ENCODE data around the gene RAB1A.

DNA sequence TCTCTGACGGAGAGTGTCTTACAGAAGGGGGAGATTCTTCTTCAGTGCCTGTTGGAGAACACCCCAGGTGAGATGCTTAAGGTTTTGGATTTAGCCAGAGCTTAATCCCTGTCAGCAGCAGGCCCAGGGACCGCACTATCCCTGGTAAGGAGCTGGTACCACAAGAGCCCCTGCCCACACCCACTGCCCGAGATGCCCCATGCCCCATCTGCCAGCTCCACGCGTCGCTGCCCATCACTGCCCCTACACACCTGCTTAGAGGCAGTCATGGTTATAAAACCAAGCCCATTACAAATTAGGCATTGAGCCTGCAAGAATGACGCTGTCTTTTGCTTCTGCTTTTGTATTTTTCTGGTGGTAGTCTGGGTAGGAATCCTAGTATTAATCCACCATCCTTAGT lies 52.0 kb downstream of the RAB1A start:
- TF ChIP-seq, protein P1, sequence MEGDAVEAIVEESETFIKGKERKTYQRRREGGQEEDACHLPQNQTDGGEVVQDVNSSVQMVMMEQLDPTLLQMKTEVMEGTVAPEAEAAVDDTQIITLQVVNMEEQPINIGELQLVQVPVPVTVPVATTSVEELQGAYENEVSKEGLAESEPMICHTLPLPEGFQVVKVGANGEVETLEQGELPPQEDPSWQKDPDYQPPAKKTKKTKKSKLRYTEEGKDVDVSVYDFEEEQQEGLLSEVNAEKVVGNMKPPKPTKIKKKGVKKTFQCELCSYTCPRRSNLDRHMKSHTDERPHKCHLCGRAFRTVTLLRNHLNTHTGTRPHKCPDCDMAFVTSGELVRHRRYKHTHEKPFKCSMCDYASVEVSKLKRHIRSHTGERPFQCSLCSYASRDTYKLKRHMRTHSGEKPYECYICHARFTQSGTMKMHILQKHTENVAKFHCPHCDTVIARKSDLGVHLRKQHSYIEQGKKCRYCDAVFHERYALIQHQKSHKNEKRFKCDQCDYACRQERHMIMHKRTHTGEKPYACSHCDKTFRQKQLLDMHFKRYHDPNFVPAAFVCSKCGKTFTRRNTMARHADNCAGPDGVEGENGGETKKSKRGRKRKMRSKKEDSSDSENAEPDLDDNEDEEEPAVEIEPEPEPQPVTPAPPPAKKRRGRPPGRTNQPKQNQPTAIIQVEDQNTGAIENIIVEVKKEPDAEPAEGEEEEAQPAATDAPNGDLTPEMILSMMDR (IDR thresholded peaks at IDR 0.05): no peak
- no peak for TF ChIP-seq POLR2A (IDR thresholded peaks at IDR 0.05)
